HG03097 (cell line): ENCODE data around the gene LYPD3.
"Not testable (repeated sequence)": the region's sequence is repeated elsewhere in the genome, so short reads cannot be mapped to it uniquely, and the experiment has no call there.

ENCODE experiments used
- ATAC-seq: cut with Tn5 transposase; IDR thresholded peaks from one replicate; pipeline ENCODE4 v1.9.1; 2021; ENCODE audit not compliant: unreplicated experiment, low FRiP score

Gene LYPD3

DNA sequence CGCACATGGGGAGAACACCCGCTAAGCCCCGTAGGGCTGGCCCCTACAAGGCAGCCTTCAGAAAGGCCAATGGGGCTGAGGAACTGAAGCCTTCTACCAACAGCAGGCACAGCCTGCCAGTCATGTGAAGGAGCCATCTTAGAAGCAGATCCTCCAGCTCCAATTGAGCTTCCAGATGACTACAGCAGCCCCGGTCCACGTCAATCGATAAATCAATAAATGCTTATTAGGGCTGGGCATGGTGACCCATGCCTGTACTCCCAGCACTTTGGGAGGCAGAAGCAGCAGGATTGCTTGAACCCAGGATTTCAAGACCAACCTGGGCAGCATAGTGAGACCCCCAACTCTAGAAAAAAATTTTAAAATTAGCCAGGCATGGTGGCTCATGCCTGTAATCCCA lies 27.7 kb downstream of the LYPD3 start:
- no peak for ATAC-seq

DNA sequence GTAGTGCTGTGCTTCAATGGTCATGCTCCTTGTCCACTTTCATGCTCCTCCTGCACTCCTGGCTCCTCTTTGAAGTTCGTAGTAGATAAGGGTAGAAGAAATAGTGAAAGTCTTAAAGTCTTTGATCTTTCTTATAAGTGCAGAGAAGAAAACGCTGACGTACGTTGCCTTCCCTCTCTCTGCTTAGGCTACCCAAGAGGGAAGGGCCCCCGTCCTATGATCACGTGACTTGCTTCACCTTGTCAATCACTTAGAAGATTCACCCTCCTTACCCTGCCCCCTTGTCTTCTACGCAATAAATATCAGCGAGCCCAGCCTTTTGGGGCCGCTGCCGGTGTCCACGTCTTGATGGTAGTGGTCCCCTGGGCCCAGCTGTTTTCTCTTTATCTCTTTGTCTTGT lies 28.1 kb downstream of the LYPD3 start:
- ATAC-seq = not testable (repeated sequence)

DNA sequence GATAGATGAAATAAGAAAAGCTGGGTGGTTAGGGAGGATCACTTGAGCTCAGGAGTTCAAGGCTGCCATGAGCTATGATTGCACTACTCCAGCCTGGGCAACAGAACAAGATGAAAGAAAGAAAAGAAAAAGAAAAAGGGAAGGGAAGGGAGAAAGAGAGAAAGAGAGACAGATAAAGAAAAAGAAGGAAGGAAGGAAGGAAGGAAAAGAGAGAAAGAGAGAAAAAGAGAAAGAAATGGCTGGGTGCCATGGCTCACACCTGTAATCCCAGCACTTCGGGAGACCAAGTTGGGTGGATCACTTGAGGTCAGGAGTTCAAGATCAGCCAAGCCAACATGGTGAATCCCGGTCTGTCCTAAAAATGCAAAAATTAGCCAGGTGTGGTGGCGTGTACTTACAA lies 29.6 kb downstream of the LYPD3 start:
- ATAC-seq = no peak

DNA sequence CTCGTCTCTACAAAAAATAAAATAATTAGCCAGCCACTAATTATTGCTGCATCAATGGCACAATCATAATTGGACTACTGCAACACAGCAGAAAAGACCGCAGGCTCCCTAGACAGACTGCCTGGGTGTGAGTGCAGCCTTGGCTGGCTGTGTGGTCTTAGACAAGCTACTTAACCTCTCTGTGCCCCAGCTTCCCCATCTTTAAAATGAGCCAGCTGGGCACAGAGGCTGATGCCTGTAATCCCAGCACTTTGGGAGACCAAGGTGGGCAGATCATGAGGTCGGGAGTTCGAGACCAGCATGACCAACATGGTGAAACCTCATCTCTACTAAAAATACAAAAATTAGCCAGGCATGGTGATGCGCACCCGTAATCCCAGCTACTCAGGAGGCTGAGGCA lies 31.7 kb downstream of the LYPD3 start:
- ATAC-seq = no peak

DNA sequence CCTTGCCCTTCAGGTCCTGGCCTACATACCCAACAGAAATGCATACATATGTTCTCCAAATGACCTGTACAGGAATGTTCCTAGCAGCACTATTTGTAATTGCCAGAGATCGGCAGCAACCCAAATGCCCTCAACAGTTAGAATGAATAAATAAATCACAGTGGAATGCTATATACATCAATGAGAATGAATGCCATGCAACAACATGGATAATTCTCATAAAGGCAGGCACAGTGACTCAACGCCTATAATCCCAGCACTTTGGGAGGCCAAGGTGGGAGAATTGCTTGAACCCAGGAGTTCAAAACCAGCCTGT lies 32.1 kb downstream of the LYPD3 start:
- no peak for ATAC-seq

DNA sequence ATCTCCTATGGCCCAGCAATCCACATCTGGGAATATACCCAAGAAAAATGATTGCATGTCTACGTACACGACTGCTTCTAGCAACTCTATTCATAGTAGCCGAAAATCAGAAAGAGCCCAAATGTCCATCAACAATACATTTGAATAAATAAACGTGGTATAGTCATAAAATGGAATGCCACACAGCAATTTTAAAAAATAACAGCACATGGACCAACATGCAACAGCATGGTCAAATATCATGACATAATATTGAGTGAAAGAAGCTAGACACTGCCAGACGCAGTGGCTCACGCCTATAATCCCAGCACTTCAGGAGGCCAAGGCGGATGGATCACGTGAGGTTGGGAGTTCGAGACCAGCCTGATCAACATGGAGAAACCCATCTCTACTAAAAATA lies 34.4 kb downstream of the LYPD3 start:
- no peak for ATAC-seq

DNA sequence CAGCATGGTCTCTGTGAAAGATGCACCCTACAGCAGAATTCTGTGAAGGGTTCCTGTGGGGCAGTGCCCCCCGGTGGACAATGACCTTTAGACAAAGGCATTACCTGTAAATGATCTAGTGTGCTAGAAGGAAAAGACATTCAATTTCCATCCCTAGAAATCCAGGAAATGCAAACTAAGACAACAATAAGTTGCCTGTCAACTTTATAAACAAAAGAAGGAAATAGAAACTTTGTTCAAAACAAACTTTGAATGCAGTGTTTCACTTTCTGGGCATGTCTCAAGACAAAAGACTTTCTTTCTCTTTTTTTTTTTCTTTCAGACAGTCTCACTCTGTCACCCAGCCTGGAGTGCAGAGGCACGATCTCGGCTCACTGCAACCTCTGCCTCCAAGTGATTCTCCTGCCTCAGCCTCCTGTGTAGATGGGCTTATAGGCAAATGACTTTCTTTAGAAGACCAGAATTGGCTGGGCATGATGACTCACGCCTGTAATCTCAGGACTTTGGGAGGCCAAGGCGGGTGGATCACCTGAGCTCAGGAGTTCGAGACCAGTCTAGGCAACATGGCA lies 35.2 kb downstream of the LYPD3 start:
- no peak for ATAC-seq

DNA sequence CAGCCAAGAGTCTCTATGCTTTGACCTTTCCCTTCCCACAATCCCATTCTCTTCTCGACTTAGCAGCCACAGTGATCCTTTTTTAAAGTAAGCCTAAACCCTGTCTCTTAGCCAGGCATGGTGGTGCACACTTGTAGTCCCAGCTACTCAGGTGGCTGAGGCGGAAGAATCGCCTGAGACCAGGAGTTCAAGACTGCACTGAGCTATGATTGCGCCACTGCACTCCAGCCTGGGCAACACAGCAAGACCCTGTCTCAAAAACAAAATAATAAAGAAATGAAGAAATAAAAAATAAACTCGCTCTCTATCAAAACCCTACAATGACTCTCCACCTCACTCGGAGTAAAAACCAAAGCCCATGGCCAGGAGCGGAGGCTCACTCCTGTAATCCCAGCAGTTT lies 36.0 kb downstream of the LYPD3 start:
- ATAC-seq = no peak

DNA sequence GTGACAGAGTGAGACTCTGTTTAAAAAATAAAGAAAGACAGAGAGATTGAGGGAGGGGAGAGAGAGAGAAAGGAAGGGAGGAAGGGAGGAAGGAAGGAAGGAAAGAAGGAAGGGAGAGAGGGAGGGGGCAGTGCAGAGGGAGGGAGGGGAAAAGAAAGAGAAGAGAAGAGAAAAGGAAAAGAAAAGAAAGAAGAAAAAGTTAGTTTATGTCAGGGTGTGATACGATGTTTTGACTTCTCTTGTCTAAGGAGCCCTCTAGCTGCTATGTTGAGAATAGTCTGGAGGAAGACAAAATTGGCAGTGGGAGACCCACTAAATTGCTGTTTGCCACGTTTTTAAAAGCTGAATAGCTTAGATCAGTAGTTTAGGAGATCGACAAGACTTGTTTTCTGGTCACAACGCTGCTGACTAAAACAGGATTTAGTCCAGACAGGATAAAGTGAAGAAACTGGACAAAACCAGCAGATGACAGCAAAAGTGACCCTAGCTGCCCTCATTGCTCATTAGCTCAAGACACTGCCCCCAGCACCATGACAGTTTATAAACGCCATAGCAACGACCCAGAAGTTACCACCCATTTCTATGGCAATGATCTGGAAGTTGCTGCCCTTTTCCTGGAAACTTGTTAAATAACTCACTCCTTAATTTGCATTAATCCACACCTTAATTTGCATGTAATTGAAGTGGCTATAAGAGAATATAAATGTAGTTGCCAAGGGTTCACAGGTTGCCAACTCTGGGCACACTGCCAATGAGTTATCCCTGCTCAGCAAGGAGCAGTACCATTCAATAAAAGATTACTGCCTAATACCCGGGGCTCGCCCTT lies 39.6 kb downstream of the LYPD3 start:
- no peak for ATAC-seq

DNA sequence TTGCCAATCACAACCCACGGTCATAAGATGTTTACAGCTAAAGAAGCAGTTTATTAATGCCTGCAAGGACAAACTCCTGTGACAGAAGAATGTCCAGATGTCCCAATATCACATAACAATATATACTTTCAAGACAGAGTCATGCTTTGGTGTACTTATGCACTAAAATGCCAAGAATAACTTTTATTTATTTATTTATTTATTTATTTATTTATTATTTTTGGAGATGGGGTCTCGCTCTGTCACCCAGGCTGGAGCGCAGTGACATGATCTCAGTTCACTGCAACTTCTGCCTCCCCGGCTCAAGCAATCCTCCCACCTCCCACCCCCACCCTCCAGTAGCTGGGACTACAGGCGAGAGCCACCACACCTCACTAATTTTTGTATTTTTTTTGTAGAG lies 41.6 kb downstream of the LYPD3 start:
- no peak for ATAC-seq

DNA sequence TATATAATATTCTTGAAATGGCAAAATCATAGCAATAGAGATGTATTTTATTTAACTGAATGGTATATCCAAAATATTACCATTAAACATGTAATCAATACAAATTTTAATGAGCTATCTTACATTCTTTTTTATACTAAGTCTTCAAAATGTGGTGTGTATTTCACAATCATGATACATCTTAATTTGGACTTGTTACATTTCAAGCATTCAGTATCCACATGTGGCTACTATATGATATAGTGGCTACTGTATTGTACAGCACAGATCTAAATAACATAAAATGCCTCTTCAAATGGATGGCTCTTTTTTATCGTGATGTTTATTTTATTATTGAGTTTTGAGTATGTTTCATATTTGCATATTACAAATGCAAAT lies 42.7 kb downstream of the LYPD3 start:
- no peak for ATAC-seq

DNA sequence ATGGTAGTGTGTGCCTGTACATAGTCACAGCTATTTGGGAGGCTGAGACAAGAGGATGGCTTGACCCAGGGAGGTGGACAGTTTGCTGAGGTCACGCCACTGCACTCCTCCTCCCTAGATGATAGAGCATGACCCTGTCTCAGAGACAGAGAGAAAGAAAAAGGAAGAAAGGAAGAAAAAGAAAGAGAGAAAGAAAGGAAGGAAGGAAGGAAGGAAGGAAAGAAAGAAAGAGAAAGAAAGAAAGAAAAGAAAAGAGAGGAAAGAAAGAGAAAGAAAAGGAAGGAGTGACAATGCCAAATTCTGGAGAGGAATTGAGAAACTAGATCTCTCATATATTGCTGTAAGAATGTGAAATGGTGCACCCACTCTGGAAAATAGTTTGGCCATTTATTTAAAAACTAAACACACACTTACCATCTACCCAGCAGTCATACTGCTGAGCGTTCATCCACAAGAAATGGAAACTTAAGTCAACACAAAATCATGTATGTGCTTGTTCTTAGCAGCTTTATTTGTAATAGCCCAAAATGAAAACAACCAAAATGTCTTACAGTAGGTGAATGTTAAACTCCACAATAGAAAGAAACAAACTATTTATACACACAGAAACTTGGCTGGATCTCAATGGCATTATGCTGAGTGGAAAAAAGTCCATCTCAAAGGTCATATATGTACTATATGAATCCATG lies 43.3 kb downstream of the LYPD3 start:
- no peak for ATAC-seq

DNA sequence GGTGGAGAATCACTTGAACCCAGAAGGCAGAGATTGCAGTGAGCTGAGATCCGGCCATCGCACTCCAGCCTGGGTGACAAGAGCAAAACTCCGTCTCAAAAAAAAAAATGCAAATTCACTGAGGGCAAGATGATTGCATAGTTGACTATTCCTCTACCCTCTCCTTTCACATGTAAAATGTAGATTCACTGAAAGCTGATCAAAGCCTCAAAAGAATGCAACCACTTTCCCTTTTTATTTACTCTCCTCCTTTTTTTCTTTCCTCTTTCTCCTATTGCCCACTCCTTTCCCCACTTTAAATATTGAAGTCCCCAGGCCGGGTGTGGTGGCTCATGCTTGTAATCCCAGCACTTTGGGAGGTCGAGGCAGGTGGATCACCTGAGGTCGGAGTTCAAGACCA lies 44.5 kb downstream of the LYPD3 start:
- ATAC-seq = no peak

DNA sequence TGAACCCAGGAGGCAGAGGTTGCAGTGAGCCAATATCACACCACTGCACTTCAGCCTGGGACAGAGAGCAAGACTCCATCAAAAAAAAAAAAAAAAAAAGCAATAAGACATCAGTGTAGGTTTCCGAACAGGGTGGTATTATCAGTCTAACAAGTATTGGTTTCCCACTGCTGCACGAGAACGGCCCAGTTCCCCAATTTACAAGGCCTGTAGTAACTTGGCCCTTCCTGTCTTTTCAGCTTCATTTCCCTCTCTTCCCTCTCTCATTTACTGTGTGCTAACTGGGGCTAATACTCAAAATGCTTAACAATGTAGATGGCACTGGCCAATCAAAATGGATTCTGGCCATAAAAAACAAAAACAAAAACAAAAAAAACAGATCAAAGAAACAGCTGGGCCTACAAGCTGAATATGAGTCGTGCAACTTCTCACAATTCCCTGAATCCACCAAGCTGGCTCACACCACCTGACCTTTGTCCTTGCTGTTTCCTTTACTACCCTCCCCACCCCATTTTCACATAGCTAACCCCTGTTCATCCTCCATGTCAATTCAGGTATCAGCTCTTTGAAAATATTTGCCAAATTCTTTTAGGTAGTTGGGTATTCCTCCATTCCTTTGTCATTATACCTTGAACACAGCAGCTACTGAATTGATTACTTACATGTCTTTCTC lies 48.3 kb downstream of the LYPD3 start:
- ATAC-seq = no peak

DNA sequence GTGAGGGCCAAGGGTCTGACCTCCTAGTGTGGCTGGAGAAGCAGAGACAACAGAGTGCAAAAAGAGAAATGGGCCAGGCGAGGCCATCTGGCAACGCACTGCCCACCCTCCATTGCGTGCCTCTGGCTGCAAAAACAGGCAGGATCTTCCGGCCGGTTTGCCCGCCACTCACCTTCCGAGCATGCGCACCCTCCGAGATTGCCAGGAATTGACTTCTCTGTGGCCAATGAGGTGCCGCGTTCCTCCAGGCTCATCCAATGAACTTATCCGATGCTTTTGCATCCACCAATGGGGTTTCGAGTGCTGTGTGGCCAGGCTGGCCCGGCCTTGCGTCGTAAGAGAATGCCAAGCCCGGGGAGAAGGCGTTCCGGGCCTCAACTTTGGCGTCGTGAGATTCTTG lies 50.9 kb downstream of the LYPD3 start, which contains the start of gene TEX101:
Gene TEX101 (plus strand): TSS at position 337 of the 400 bp plus-strand sequence. CDS start 1,030 bp downstream, outside the sequence.
- no peak for ATAC-seq

DNA sequence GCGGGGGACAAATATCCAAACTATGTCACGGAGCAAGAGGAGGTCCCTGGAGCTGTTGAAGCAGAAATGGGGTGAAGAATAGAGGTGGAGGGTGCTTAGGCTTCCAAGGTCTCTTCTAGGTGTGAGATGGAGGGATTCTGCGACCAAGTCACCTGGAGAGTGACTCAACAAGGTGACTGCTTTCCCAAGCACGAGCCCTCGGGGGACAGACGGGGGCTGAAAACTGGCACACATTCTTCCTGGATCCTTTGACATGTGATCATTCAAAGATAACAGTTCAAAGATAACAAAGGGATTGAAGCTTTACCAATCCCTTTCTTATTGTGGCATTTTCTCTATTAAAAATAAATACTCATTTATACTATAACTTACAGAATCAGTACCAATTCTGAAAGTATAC lies 53.0 kb downstream of the LYPD3 start:
- ATAC-seq = no peak
